CD4-positive, alpha-beta T cell treated with Interleukin-6 at 100 ng/mL for 8 hours (primary cell): ENCODE results near the gene TMEM178B.
"Not testable (repeated sequence)": the region's sequence is repeated elsewhere in the genome, so short reads cannot be mapped to it uniquely, and the experiment has no call there.

Experiments used
- DNase-seq: peaks from one replicate; pipeline ENCODE4 v3.0.0-alpha.2; 2020; ENCODE audit warnings: mixed read lengths, low spot score

The TMEM178B gene

DNA sequence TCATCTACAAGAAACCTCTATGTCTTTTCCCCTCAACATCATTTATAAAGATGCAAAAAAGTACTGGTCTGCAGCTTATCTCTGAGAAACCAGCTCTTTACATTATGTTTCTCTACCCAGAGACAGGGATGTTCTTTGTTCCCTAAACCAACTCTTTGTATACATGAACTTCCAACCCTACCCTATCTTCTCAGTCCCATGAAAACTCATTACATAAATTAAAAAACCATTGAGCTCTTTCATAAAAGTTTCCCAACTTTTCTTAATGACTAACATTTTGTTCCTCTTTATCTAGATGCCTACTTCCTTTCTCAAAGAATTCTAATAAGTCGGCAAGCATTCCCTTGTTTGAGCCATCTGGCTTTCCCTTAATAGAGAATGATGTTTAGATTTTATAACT, 284.5 kb downstream of the TMEM178B start:
- no peak for DNase-seq

GRCh38 chr7:141359262-141359661, 285.4 kb downstream of the TMEM178B start:
- no peak for DNase-seq

DNA sequence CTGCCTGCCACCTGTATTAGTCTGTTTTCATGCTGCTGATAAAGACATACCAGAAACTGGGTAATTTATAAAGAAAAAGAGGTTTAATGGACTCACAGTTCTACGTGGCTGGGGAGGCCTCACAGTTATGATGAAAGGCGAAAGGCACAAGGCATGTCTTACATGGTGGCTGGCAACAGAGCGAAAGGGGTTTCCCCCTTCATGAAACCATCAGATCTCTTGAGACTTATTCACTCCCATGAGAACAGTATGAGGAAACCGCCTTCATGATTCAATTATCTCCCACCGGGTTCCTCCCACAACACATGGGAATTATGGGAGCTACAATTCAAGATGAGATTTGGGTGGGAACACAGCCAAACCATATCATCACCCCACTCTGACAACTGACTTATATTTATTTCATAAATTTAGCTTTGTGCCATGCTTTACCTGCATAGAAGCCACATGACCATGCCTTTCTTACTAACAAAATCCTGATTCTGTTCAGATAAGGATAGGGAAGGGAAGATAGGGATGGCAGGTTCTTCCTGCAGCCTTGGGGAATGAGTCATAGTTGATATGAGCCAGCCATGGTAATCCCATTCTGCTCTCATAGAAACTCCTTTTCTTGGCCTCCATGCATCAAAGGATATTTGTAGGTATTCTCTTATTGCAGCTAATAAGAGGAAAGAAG, 286.0 kb downstream of the TMEM178B start:
- no peak for DNase-seq

DNA sequence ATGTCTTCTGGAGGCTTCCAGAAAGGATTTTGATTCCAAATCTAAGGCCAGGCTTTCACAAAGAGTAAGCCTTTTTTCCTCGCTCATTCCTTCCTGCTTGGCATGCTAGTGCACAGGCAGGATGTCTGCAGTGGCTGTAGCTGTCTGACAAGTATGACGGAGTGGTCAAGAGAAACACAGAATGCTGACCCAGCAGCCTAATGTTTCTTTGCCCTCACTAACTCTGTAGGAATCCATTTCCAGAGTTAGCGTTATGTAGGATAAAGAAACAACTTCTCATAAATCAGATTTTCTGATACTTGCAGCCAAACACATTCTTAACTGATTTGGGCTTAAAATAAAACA, 286.5 kb downstream of the TMEM178B start:
- no peak for DNase-seq

DNA sequence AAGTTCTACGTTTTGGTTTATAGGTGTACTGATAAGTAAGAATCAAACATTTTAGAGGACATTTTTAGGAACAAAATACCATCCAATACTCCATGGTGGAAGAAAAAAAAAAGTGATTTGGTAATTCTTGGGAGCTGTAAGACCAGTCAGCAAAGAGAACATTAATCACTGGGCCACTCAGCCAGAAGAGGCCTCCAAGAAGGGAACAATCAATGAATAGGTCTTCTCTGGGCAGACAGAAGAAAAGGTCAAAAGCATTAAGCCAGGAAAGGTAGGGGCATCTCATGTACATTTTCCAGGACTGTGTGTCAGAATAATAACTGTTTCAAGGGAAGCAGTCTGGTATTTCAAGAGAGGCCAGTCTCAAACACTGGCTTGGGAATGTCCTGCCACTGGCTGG, 286.9 kb downstream of the TMEM178B start:
- no peak for DNase-seq

DNA sequence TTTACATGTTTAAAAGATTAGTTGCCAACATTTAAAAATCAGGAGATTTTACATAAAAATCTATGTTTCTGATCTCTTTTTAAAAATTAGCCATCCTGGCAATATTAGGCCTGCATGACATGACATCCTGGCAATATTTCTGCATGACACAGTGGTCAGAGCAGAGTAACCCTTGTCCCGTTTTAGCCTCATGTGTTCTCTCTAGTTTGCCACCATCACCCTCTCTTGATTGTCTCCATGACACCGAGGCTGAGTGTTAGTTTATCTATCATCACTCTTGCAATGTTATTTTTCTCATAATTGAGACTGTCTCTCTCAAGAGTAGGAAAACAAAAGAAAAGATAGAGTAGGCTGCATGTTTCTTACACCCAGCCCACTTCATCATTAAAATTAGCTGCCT, 287.6 kb downstream of the TMEM178B start:
- DNase-seq, result no peak

DNA sequence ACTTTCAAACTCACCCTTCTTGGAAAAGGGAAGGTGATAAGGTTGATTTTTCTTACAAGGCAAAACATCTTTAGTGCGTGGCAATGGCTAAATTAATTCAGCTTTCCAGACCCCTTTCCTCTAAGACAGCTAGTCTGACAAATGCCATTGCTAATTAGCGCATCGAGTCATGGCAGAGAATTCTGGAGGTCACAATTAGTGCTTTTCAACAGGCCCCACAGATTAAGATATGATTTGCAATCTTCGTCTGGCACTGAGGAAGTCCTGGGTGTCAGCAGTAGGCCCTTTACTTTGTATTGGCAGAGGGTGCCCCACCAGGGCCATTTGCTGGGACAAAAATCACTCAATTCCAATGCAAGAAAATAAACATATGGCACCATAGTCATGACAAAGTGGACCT, 288.1 kb downstream of the TMEM178B start:
- DNase-seq, result no peak

DNA sequence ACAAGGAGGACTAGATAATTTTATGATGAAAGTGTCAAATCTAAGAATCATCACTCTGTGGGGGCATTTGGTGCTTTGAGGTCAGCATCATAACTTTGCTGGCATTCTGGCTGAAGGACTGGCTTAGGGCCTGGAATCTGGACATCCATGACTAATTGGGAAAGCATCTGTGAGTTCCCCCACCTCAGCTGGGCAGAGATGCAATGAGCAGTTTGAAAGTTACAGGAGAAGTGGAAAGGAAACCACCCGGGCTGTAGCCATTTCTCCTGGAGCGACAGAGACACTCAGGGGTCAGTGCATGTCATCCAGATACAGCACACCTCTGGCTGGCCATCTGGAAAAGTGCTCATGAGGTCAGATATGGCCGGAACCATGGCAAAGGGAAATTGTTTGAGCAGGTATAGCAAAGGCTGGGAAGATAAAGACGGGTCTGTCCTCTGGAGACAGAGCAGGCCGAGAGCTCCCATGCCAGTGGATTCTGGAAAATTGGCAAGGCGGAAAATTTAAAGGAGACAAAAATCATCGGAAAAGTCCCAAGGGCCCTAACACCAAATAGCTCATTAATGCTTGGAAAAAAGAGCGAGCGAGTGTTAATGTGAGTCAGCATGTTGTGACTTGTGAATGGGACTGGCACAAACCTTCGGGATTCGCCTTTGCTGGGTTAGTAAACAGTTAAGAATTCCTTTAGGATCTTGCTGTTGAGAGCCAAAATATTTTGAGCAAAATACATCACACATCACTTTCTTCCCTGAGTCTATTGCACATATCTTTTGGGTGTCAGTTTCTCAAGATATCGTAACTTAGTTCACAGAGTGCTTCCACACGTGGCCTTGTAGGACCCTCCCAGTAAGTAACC, 288.9 kb downstream of the TMEM178B start:
- no peak for DNase-seq

- DNase-seq, result no peak
Observed at GRCh38 chr7:141363748-141364147, 289.9 kb downstream of the TMEM178B start.

DNA sequence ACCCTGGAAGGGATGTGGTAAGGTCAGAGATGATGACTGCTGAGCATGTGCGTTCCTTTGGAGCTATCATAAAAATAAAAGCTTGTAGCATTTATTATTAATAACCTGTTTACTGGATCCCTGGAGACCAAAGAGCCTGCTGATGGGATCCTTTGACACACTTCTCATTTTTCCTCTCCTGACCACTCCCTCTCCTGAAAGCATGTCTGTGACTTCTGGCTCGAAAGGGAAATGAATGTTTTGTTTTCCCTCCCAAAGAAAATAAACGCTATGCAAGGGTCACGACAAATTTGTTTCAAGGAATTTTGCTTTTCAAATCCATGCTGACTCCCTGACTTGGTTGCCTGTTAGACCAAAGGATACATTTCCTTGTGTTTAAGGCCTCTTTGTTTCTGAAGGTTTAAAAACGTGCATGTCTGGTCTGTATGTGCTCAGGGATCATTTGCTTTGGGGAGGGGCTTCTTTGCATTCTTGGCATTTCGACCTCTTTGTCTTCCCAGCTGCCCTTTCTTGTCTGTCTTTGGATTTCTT, 292.3 kb downstream of the TMEM178B start:
- DNase-seq, result no peak

DNA sequence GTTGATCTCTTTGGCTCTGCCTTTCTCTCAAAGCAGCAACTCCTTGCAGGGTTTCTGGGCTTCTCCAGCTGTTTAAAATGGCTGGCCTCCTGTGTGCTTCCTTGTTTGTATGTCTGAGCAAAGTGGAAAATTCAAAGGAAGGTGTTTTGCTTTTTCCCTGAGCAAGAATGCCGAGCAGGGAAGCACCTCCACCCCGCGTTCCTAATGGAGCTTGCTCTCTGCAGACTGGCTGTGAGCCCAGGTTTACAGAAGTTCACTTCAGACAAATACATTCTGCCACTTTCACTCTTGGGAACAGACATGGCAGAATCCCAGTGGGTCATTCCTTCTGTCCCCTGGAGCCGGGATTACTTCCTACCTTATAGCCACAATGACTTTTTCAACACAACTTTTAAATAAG, 295.6 kb downstream of the TMEM178B start:
- DNase-seq, result no peak

- no peak for DNase-seq
Observed at GRCh38 chr7:141370178-141370577, 296.3 kb downstream of the TMEM178B start.

- no peak for DNase-seq
Observed at GRCh38 chr7:141370650-141371049, 296.8 kb downstream of the TMEM178B start.

GRCh38 chr7:141374425-141374824, 300.6 kb downstream of the TMEM178B start:
- no peak for DNase-seq

GRCh38 chr7:141375442-141375841, 301.6 kb downstream of the TMEM178B start:
- no peak for DNase-seq

DNA sequence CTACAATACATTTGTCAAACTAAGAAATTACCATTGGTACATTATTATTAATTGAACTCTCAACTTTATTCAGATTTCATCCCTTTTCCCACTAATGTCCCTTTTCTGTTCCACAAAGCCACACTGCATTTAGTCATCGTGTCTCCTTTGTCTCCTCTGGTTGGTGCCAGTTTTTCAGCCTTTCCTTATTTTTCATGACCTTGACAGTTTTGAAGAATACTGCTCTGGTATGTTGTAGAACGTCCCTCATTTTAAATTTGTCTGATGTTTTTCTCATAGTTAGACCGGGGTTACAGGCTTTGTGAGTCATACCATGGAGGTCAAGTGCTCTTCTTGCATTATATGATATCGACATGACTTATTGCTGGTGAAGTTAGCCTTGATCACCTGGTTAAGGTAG, 304.0 kb downstream of the TMEM178B start:
- DNase-seq, result no peak

GRCh38 chr7:141378405-141378804, 304.5 kb downstream of the TMEM178B start:
- no peak for DNase-seq

DNA sequence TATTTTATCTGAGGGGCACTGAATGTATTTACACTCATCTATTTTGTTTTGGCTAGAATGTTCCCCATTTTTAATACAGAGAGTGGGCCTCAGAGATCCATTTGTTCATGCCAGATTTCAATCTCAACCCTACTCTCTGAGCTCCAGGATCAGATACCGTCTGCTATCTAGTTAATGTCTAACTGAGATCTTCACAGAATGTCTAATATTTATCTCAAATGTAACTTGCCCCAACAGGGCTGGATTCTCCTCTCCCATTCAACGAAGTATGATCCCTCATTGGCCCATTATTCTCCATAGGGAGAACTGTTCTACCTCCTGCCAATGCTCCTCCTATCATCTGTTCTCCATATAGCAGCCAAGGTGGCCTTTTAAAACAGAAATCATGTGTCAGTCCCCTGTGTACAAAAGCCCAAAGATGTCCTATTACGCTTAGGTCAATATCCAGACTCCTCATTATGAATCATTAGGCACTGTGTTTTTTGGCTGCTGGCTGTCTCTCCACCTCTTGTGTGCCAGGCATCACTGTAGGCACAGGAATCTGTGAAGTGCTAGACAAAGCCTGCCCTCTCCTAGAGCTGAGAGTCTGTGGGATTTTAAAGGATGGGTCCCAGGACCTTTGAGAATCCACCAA, 308.0 kb downstream of the TMEM178B start:
- DNase-seq, result no peak

GRCh38 chr7:141383356-141383755, 309.5 kb downstream of the TMEM178B start:
- not testable (repeated sequence) for DNase-seq

GRCh38 chr7:141386881-141387280, 313.0 kb downstream of the TMEM178B start:
- DNase-seq, result no peak

GRCh38 chr7:141387521-141388217, 313.8 kb downstream of the TMEM178B start:
- DNase-seq, result no peak

GRCh38 chr7:141389140-141389796, 315.4 kb downstream of the TMEM178B start:
- no peak for DNase-seq
